ENCODE data around the gene RPUSD1. TPM values are rescaled to one million over a fixed set of nuclear protein-coding genes. Genes with fewer than 3 reads are reported as not detected.
A peak's percentile ranks its signal among the peaks of the same experiment; 100 is the strongest.

RPUSD1 gene
- total RNA-seq, 1 experiment from 2014 or later: 45.1 TPM

DNA sequence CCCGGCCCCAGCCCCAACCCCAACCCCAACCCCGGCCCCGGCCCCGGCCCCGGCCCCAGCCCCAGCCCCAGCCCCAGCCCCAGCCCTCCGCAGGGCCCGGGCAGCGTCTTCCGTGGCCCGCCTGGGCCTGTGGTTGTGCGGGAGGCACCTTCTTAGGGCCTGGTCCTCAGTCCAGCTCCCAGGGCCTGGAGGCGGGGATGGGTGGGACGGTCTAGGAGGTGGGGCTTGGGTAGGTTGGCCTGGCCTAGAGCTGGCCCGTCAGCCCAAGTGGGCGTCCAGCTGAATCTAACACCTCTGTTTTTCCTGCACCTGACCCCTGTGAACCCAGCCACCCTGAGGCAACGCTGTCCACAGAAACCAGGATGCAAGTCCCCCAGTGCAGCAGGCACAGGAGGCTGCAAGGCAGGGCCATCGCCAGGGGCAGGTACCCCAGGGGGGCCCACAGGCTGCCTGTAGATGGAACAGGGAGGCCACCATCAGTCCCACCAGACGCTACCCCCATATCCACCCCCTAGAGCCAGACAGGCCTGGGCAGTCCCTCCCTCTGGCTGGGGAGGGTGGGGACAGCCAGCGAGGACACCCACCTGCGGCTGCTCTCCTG, 18.9 kb downstream of the RPUSD1 start (continued):
- no peak for TF ChIP-seq ERG (CRISPR knock-in tag; IDR thresholded peaks at IDR 0.05)
- no peak for TF ChIP-seq IRF1 (CRISPR knock-in tag; IDR thresholded peaks at IDR 0.05)
- TF ChIP-seq E2F5 (CRISPR knock-in tag; IDR thresholded peaks at IDR 0.05): no peak
- no peak for TF ChIP-seq TEAD1 (CRISPR knock-in tag; IDR thresholded peaks at IDR 0.05)
- no peak for TF ChIP-seq ZMAT4 (CRISPR knock-in tag; IDR thresholded peaks at IDR 0.05)
- TF ChIP-seq CTCF (IDR thresholded peaks at IDR 0.05): no peak

GRCh38 chr16:768428-768827, 19.8 kb downstream of the RPUSD1 start:
- Mint-ChIP-seq H3K27ac (no peak overlapping the region), H3K4me3 (no peak overlapping the region), H3K4me1 (no peaks in the 10 kb centered on the region), H3K36me3 (no peaks in the 10 kb centered on the region), H3K27me3 (ENCODE audit: low read depth) (no peaks in the 10 kb centered on the region), H3K9me3 (no peaks in the 10 kb centered on the region)
- ATAC-seq (peak; percentile 21; the same call in 1 of the 2 replicates), DNase-seq (ENCODE audit: low spot score) (no peak)
- POLR2A ChIA-PET: no interaction called here
- TF ChIP-seq ZNF121 (CRISPR knock-in tag; IDR thresholded peaks at IDR 0.05): no peak
- no peak for TF ChIP-seq ELF4 (CRISPR knock-in tag; IDR thresholded peaks at IDR 0.05; ENCODE audit: low read depth)
- no peak for TF ChIP-seq GABPB1 (CRISPR knock-in tag; IDR thresholded peaks at IDR 0.05)
- TF ChIP-seq CREM (CRISPR knock-in tag; IDR thresholded peaks at IDR 0.05): no peak
- TF ChIP-seq ZNF263 (CRISPR knock-in tag; IDR thresholded peaks at IDR 0.05; ENCODE audit: low read depth): no peak
- TF ChIP-seq ZNF425 (CRISPR knock-in tag; conservative IDR thresholded peaks at IDR 0.05): no peak
- TF ChIP-seq ETV6 (CRISPR knock-in tag; IDR thresholded peaks at IDR 0.05): no peak
- no peak for TF ChIP-seq EMX1 (CRISPR knock-in tag; IDR thresholded peaks at IDR 0.05)
- TF ChIP-seq ZNF232 (CRISPR knock-in tag; IDR thresholded peaks at IDR 0.05): no peak
- no peak for TF ChIP-seq ATF6 (CRISPR knock-in tag; IDR thresholded peaks at IDR 0.05)
- no peak for TF ChIP-seq ERG (CRISPR knock-in tag; IDR thresholded peaks at IDR 0.05)
- TF ChIP-seq, protein P1, sequence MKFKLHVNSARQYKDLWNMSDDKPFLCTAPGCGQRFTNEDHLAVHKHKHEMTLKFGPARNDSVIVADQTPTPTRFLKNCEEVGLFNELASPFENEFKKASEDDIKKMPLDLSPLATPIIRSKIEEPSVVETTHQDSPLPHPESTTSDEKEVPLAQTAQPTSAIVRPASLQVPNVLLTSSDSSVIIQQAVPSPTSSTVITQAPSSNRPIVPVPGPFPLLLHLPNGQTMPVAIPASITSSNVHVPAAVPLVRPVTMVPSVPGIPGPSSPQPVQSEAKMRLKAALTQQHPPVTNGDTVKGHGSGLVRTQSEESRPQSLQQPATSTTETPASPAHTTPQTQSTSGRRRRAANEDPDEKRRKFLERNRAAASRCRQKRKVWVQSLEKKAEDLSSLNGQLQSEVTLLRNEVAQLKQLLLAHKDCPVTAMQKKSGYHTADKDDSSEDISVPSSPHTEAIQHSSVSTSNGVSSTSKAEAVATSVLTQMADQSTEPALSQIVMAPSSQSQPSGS (CRISPR knock-in tag; IDR thresholded peaks at IDR 0.05; ENCODE audit: borderline replicate concordance, low read depth): no peak
- TF ChIP-seq, protein P2, sequence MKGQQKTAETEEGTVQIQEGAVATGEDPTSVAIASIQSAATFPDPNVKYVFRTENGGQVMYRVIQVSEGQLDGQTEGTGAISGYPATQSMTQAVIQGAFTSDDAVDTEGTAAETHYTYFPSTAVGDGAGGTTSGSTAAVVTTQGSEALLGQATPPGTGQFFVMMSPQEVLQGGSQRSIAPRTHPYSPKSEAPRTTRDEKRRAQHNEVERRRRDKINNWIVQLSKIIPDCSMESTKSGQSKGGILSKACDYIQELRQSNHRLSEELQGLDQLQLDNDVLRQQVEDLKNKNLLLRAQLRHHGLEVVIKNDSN (CRISPR knock-in tag; IDR thresholded peaks at IDR 0.05): no peak
- TF ChIP-seq ZNF512 (CRISPR knock-in tag; IDR thresholded peaks at IDR 0.05; ENCODE audit: borderline replicate concordance): no peak
- no peak for TF ChIP-seq ATF1 (CRISPR knock-in tag; IDR thresholded peaks at IDR 0.05)
- TF ChIP-seq NFYB (CRISPR knock-in tag; conservative IDR thresholded peaks at IDR 0.05; ENCODE audit: low read depth): no peak
- CTCF ChIA-PET: no interaction called here
